Stimulated activated CD8-positive, alpha-beta memory T cell treated with anti-CD3 and anti-CD28 coated beads, Interleukin-7, amount 100 ng/mL, for 24 hours (primary cell): ENCODE results near the gene PRDM16.

ENCODE experiments used
- DNase-seq: peaks from one replicate; pipeline ENCODE4 v3.0.0-alpha.2; 2020; ENCODE audit warnings: low read depth

The PRDM16 gene

GRCh38 chr1:3103967-3104677 lies 35.1 kb downstream of the PRDM16 start:
- no peak for DNase-seq

GRCh38 chr1:3105167-3105863 lies 36.3 kb downstream of the PRDM16 start:
- no peak for DNase-seq

GRCh38 chr1:3106216-3106615 lies 37.2 kb downstream of the PRDM16 start:
- no peak for DNase-seq

- no peak for DNase-seq
Observed at GRCh38 chr1:3107201-3107600, 38.2 kb downstream of the PRDM16 start.

GRCh38 chr1:3109355-3109754 lies 40.4 kb downstream of the PRDM16 start:
- DNase-seq = no peak

- no peak for DNase-seq
Observed at GRCh38 chr1:3111348-3112021, 42.5 kb downstream of the PRDM16 start.

- no peak for DNase-seq
Observed at GRCh38 chr1:3112526-3112925, 43.5 kb downstream of the PRDM16 start.

GRCh38 chr1:3113047-3113740 lies 44.2 kb downstream of the PRDM16 start:
- no peak for DNase-seq

GRCh38 chr1:3113741-3114056 lies 44.7 kb downstream of the PRDM16 start:
- DNase-seq = no peak

GRCh38 chr1:3114131-3114744 lies 45.2 kb downstream of the PRDM16 start:
- DNase-seq = no peak

GRCh38 chr1:3114846-3115245 lies 45.8 kb downstream of the PRDM16 start:
- no peak for DNase-seq

- no peak for DNase-seq
Observed at GRCh38 chr1:3115275-3116149, 46.5 kb downstream of the PRDM16 start.

- DNase-seq = no peak
Observed at GRCh38 chr1:3116150-3116510, 47.1 kb downstream of the PRDM16 start.

GRCh38 chr1:3116560-3116959 lies 47.6 kb downstream of the PRDM16 start:
- DNase-seq = no peak

GRCh38 chr1:3117879-3118278 lies 48.9 kb downstream of the PRDM16 start:
- DNase-seq = no peak

- no peak for DNase-seq
Observed at GRCh38 chr1:3119061-3119460, 50.1 kb downstream of the PRDM16 start.

GRCh38 chr1:3119725-3120124 lies 50.7 kb downstream of the PRDM16 start:
- no peak for DNase-seq

- no peak for DNase-seq
Observed at GRCh38 chr1:3120140-3120539, 51.1 kb downstream of the PRDM16 start.

- no peak for DNase-seq
Observed at GRCh38 chr1:3120994-3121393, 52.0 kb downstream of the PRDM16 start.

- no peak for DNase-seq
Observed at GRCh38 chr1:3121401-3122210, 52.6 kb downstream of the PRDM16 start.

GRCh38 chr1:3122311-3122710 lies 53.3 kb downstream of the PRDM16 start:
- DNase-seq = no peak
